HEK293 (cell line): ENCODE data around the gene CDON.

Experiments
- CTCF ChIA-PET: fragments of 350-600 bp; formaldehyde crosslinking; extraction: SDS; loops from one replicate; lab custom pipeline; 2021; ENCODE audit warnings: antibody characterized with exemption; lab: Yijun Ruan, JAX
- POLR2A ChIA-PET: fragments of 300-600 bp; formaldehyde crosslinking; extraction: SDS; loops from one replicate; lab custom pipeline; 2020; ENCODE audit warnings: antibody characterized with exemption, inconsistent platforms; lab: Yijun Ruan, JAX
- H3K27ac ChIP-seq: fragments of 200-500 bp; sonication (Bioruptor generic); 2 replicates; pipeline ENCODE4 v1.5.1; 2014; ENCODE audit warnings: low read depth, low read length, control low read depth, inconsistent platforms; ENCODE audit errors: extremely low read depth
- H3K36me3 ChIP-seq, 2 experiments: fragments of 200-500 bp in 1 of 2; sonication (Bioruptor generic) in 1 of 2; 1 replicate in 1 of 2; 2 replicates in 1 of 2; pipeline ENCODE4 v1.5.1; 2014 to 2017; ENCODE audit warnings: inconsistent platforms in 2 of 2, low read length in 2 of 2; ENCODE audit not compliant: control insufficient read depth in 2 of 2, insufficient read depth in 1 of 2
- H3K4me1 ChIP-seq: fragments of 200-500 bp; sonication (Bioruptor generic); 2 replicates; pipeline ENCODE4 v1.5.1; 2014; ENCODE audit warnings: mild to moderate bottlenecking, low read length, inconsistent platforms; ENCODE audit not compliant: control insufficient read depth, insufficient read depth
- H3K4me3 ChIP-seq: 2 replicates; pipeline ENCODE4 v1.5.1; 2011; ENCODE audit warnings: low read depth, mild to moderate bottlenecking, control low read depth, low read length, moderate library complexity
- H3K9me3 ChIP-seq: fragments of 200-500 bp; sonication (Bioruptor generic); 2 replicates; pipeline ENCODE4 v1.5.1; 2014; ENCODE audit warnings: low read depth, low read length, inconsistent platforms; ENCODE audit not compliant: control insufficient read depth, insufficient read depth
- BCL11A ChIP-seq: fragments of 450-650 bp; formaldehyde crosslinking; IDR thresholded peaks from 2 replicates; pipeline ENCODE4 v1.5.1; 2016; ENCODE audit warnings: low read depth, missing biosample characterization, missing genetic modification characterization
- GLI4 ChIP-seq: fragments of 450-650 bp; formaldehyde crosslinking; IDR thresholded peaks from 2 replicates; pipeline ENCODE4 v1.5.1; 2016; ENCODE audit warnings: missing biosample characterization, missing genetic modification characterization
- KLF7 ChIP-seq: fragments of 450-650 bp; formaldehyde crosslinking; IDR thresholded peaks from 2 replicates; pipeline ENCODE4 v1.5.1; 2016; ENCODE audit warnings: missing biosample characterization, missing genetic modification characterization, borderline replicate concordance
- SCRT1 ChIP-seq: fragments of 450-650 bp; formaldehyde crosslinking; IDR thresholded peaks from 2 replicates; pipeline ENCODE4 v1.5.1; 2016; ENCODE audit warnings: missing biosample characterization, missing genetic modification characterization, borderline replicate concordance
- SP7 ChIP-seq: fragments of 450-650 bp; formaldehyde crosslinking; IDR thresholded peaks from 2 replicates; pipeline ENCODE4 v1.5.1; 2016; ENCODE audit warnings: missing biosample characterization, missing genetic modification characterization
- TRIM28 ChIP-seq: IDR thresholded peaks from 2 replicates; pipeline ENCODE4 v1.6.1; 2011; ENCODE audit warnings: low read length, control low read depth, borderline replicate concordance
- ZBTB48 ChIP-seq: fragments of 450-650 bp; formaldehyde crosslinking; IDR thresholded peaks from 2 replicates; pipeline ENCODE4 v1.5.1; 2016; ENCODE audit warnings: missing biosample characterization, missing genetic modification characterization
- ZNF138 ChIP-seq: fragments of 450-650 bp; formaldehyde crosslinking; IDR thresholded peaks from 2 replicates; pipeline ENCODE4 v1.5.1; 2016; ENCODE audit warnings: missing biosample characterization, missing genetic modification characterization, borderline replicate concordance
- ZNF350 ChIP-seq: fragments of 450-650 bp; formaldehyde crosslinking; IDR thresholded peaks from 2 replicates; pipeline ENCODE4 v1.5.0; 2017; ENCODE audit warnings: missing biosample characterization, mild to moderate bottlenecking, missing genetic modification characterization
- ZNF48 ChIP-seq: fragments of 450-650 bp; formaldehyde crosslinking; IDR thresholded peaks from 2 replicates; pipeline ENCODE4 v1.5.1; 2016; ENCODE audit warnings: missing biosample characterization, missing genetic modification characterization
- ZNF624 ChIP-seq: fragments of 450-650 bp; formaldehyde crosslinking; IDR thresholded peaks from 2 replicates; pipeline ENCODE4 v1.5.1; 2017; ENCODE audit warnings: missing biosample characterization, missing genetic modification characterization
- ZNF626 ChIP-seq: fragments of 450-650 bp; sonication (Bioruptor Pico); formaldehyde crosslinking; IDR thresholded peaks from 2 replicates; pipeline ENCODE4 v1.5.1; 2018; ENCODE audit warnings: missing biosample characterization, missing genetic modification characterization, inconsistent platforms
- ZNF76 ChIP-seq: fragments of 450-650 bp; formaldehyde crosslinking; IDR thresholded peaks from 2 replicates; pipeline ENCODE4; 2016; ENCODE audit warnings: low read depth, missing biosample characterization, missing genetic modification characterization, borderline replicate concordance
- TF ChIP-seq, protein P1 (sequence below): fragments of 450-650 bp; formaldehyde crosslinking; IDR thresholded peaks from 2 replicates; pipeline ENCODE4 v1.5.1; 2016; ENCODE audit warnings: missing biosample characterization, missing genetic modification characterization
- TF ChIP-seq, protein P2 (sequence below): fragments of 450-650 bp; formaldehyde crosslinking; IDR thresholded peaks from 2 replicates; pipeline ENCODE4 v1.5.1; 2017; ENCODE audit warnings: missing biosample characterization, missing genetic modification characterization
- TF ChIP-seq, protein P3 (sequence below): fragments of 450-650 bp; formaldehyde crosslinking; IDR thresholded peaks from 2 replicates; pipeline ENCODE4 v1.5.1; 2016; ENCODE audit warnings: missing biosample characterization, missing genetic modification characterization, borderline replicate concordance
- TF ChIP-seq, protein P4 (sequence below): fragments of 450-650 bp; formaldehyde crosslinking; IDR thresholded peaks from 2 replicates; pipeline ENCODE4 v1.5.1; 2016; ENCODE audit warnings: missing biosample characterization, missing genetic modification characterization
- TF ChIP-seq, protein P5 (sequence below): fragments of 450-650 bp; formaldehyde crosslinking; optimal IDR thresholded peaks from 2 replicates; pipeline ENCODE3; 2016; ENCODE audit warnings: missing biosample characterization, mild to moderate bottlenecking, missing genetic modification characterization
- TF ChIP-seq, protein P6 (sequence below): fragments of 450-650 bp; formaldehyde crosslinking; IDR thresholded peaks from 2 replicates; pipeline ENCODE4 v1.5.1; 2016; ENCODE audit warnings: missing biosample characterization, missing genetic modification characterization

Gene CDON

DNA sequence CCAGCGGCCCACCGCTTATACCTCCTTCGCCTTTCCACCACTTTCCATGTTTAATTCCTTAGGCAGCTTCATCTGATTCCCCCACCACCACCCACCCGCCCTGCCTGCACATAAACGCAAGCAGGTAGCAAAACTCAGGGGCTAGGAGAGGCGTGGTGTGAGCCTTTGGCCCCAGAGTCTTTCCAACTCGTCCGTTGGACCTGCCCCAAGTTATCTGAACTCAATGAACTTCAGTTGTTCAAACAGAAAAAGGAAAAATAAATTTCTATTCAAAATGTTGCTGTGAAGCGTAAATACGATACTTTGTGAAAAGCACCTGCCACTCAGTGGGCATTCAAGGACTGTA, 814 bp upstream of the CDON start:
- H3K4me3 ChIP-seq: peak overlapping the region; percentile 24
- no peaks in the 10 kb centered on the region for H3K9me3 ChIP-seq
- TF ChIP-seq, protein P1, sequence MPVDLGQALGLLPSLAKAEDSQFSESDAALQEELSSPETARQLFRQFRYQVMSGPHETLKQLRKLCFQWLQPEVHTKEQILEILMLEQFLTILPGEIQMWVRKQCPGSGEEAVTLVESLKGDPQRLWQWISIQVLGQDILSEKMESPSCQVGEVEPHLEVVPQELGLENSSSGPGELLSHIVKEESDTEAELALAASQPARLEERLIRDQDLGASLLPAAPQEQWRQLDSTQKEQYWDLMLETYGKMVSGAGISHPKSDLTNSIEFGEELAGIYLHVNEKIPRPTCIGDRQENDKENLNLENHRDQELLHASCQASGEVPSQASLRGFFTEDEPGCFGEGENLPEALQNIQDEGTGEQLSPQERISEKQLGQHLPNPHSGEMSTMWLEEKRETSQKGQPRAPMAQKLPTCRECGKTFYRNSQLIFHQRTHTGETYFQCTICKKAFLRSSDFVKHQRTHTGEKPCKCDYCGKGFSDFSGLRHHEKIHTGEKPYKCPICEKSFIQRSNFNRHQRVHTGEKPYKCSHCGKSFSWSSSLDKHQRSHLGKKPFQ: no peak
- TF ChIP-seq, all 188 proteins: peak for 0
- CTCF ChIA-PET: interaction anchor here (0.7 to 1.8 kb wide), 4 partner anchors 14 to 141 kb away, joined by 3 to 4 read pairs (median 4); no protein-coding TSS in a partner anchor
- Histone ChIP-seq H3K36me3 (no peaks in the 10 kb centered on the region), H3K27ac (no peak overlapping the region), H3K4me1 (peaks cover 13% of the 10 kb centered on the region)
- POLR2A ChIA-PET: no interaction called here

DNA sequence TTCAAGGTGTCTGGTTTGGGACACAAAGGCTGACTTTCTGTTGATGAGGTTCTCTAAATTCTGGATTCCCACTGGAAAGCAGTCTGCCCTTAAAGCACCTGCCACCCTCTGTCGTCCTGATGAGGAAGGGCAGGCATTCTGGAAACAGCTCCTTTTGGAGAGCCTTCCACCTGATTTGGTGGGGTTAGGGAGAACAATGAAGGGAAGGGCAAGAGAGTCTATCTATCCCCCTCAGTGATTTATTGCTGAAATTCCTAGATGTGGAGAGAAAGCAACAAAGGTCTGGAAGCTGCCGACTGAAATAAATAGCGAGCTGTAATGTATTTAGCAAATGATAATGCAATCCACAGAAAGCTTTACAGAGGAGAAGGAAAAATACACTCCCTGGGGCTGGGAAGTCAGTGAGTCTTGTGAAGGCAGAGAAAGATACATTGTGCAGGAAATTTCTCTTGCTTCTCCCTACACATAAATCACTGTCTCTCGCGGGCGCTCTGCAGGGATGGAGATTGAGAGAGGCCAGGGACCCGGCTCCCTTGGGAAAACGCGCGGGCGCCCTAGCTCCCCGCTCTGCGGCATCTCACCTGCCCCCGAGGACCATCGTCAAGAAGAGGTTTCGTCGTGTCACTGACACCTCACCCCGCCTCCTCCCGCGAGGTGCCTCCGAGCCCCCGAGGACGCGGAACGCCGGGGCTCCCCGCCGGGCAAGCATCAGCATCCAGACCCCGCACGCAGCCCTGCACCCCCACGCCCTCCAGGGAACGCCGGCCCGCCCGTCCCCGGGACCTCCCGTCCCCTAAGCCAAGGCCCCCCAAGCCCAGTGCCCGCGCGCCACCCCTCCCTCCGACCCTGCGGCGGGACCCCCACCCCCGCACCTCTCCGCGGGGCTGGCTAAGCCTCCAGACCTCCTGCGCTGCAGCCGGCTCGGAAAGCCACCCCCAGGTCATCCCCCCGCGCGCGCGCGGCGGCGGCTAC, 673 bp downstream of the CDON start:
- POLR2A ChIA-PET: interaction anchor here (0.6 to 1.5 kb wide), 11 partner anchors 11 to 119 kb away, joined by 3 to 6 read pairs (median 4); no protein-coding TSS in a partner anchor
- TF ChIP-seq, protein P2, sequence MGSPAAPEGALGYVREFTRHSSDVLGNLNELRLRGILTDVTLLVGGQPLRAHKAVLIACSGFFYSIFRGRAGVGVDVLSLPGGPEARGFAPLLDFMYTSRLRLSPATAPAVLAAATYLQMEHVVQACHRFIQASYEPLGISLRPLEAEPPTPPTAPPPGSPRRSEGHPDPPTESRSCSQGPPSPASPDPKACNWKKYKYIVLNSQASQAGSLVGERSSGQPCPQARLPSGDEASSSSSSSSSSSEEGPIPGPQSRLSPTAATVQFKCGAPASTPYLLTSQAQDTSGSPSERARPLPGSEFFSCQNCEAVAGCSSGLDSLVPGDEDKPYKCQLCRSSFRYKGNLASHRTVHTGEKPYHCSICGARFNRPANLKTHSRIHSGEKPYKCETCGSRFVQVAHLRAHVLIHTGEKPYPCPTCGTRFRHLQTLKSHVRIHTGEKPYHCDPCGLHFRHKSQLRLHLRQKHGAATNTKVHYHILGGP (tag by site-specific recombination): peak; percentile 42; the same call in 1 of the 2 replicates
- peak; percentile 37; the same call in 1 of the 2 replicates for TF ChIP-seq SP7 (tag by site-specific recombination)
- TF ChIP-seq, protein P3, sequence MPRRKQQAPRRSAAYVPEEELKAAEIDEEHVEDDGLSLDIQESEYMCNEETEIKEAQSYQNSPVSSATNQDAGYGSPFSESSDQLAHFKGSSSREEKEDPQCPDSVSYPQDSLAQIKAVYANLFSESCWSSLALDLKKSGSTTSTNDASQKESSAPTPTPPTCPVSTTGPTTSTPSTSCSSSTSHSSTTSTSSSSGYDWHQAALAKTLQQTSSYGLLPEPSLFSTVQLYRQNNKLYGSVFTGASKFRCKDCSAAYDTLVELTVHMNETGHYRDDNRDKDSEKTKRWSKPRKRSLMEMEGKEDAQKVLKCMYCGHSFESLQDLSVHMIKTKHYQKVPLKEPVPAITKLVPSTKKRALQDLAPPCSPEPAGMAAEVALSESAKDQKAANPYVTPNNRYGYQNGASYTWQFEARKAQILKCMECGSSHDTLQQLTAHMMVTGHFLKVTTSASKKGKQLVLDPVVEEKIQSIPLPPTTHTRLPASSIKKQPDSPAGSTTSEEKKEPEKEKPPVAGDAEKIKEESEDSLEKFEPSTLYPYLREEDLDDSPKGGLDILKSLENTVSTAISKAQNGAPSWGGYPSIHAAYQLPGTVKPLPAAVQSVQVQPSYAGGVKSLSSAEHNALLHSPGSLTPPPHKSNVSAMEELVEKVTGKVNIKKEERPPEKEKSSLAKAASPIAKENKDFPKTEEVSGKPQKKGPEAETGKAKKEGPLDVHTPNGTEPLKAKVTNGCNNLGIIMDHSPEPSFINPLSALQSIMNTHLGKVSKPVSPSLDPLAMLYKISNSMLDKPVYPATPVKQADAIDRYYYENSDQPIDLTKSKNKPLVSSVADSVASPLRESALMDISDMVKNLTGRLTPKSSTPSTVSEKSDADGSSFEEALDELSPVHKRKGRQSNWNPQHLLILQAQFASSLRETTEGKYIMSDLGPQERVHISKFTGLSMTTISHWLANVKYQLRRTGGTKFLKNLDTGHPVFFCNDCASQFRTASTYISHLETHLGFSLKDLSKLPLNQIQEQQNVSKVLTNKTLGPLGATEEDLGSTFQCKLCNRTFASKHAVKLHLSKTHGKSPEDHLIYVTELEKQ (tag by site-specific recombination): no peak
- no peak for TF ChIP-seq ZNF138 (tag by site-specific recombination)
- TF ChIP-seq, protein P4, sequence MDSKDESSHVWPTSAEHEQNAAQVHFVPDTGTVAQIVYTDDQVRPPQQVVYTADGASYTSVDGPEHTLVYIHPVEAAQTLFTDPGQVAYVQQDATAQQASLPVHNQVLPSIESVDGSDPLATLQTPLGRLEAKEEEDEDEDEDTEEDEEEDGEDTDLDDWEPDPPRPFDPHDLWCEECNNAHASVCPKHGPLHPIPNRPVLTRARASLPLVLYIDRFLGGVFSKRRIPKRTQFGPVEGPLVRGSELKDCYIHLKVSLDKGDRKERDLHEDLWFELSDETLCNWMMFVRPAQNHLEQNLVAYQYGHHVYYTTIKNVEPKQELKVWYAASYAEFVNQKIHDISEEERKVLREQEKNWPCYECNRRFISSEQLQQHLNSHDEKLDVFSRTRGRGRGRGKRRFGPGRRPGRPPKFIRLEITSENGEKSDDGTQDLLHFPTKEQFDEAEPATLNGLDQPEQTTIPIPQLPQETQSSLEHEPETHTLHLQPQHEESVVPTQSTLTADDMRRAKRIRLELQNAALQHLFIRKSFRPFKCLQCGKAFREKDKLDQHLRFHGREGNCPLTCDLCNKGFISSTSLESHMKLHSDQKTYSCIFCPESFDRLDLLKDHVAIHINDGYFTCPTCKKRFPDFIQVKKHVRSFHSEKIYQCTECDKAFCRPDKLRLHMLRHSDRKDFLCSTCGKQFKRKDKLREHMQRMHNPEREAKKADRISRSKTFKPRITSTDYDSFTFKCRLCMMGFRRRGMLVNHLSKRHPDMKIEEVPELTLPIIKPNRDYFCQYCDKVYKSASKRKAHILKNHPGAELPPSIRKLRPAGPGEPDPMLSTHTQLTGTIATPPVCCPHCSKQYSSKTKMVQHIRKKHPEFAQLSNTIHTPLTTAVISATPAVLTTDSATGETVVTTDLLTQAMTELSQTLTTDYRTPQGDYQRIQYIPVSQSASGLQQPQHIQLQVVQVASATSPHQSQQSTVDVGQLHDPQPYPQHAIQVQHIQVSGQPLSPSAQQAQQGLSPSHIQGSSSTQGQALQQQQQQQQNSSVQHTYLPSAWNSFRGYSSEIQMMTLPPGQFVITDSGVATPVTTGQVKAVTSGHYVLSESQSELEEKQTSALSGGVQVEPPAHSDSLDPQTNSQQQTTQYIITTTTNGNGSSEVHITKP: 0 out of 2 replicates have a peak, but pooled peaks have one; percentile 10
- TF ChIP-seq KLF7 (tag by site-specific recombination): no peak
- TF ChIP-seq ZNF48 (tag by site-specific recombination): no peak
- TF ChIP-seq TRIM28: peak; percentile 15; the same call in 1 of the 2 replicates
- TF ChIP-seq ZNF350 (tag by site-specific recombination): no peak
- TF ChIP-seq BCL11A (tag by site-specific recombination): no peak
- TF ChIP-seq, protein P5, sequence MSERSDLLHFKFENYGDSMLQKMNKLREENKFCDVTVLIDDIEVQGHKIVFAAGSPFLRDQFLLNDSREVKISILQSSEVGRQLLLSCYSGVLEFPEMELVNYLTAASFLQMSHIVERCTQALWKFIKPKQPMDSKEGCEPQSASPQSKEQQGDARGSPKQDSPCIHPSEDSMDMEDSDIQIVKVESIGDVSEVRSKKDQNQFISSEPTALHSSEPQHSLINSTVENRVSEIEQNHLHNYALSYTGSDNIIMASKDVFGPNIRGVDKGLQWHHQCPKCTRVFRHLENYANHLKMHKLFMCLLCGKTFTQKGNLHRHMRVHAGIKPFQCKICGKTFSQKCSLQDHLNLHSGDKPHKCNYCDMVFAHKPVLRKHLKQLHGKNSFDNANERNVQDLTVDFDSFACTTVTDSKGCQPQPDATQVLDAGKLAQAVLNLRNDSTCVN (tag by site-specific recombination): peak; percentile 64
- no peak for TF ChIP-seq ZNF626 (tag by site-specific recombination)
- TF ChIP-seq GLI4: no peak
- no peak for TF ChIP-seq ZNF76 (tag by site-specific recombination)
- no peak for TF ChIP-seq SCRT1
- peak; percentile 78 for TF ChIP-seq ZBTB48
- TF ChIP-seq ZNF624 (tag by site-specific recombination): no peak
- TF ChIP-seq, protein P6, sequence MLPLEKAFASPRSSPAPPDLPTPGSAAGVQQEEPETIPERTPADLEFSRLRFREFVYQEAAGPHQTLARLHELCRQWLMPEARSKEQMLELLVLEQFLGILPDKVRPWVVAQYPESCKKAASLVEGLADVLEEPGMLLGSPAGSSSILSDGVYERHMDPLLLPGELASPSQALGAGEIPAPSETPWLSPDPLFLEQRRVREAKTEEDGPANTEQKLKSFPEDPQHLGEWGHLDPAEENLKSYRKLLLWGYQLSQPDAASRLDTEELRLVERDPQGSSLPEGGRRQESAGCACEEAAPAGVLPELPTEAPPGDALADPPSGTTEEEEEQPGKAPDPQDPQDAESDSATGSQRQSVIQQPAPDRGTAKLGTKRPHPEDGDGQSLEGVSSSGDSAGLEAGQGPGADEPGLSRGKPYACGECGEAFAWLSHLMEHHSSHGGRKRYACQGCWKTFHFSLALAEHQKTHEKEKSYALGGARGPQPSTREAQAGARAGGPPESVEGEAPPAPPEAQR: no peak

More for the DNA sequence above, 673 bp downstream of the CDON start:
- no peaks in the 10 kb centered on the region for H3K9me3 ChIP-seq
- H3K4me3 ChIP-seq: peak overlapping the region; percentile 62
- H3K27ac ChIP-seq: peak overlapping the region; percentile 99
- CTCF ChIA-PET: interaction anchor here (0.6 to 3.6 kb wide), 38 partner anchors 9 to 380 kb away, joined by 3 to 34 read pairs (median 4); no protein-coding TSS in a partner anchor
- H3K4me1 ChIP-seq: peaks cover 13% of the 10 kb centered on the region
- no peaks in the 10 kb centered on the region for H3K36me3 ChIP-seq
